B cell (primary cell): ENCODE data around the gene LMAN2.

Experiments used
- CTCF ChIP-seq: fragments of 200-600 bp; IDR thresholded peaks from one replicate; pipeline ENCODE4 v1.8.0; 2022; ENCODE audit warnings: antibody characterized with exemption, mild to moderate bottlenecking
- EZH2 ChIP-seq: IDR thresholded peaks from 2 replicates; pipeline ENCODE4 v1.6.1; 2012; ENCODE audit warnings: borderline replicate concordance, low read depth, mild to moderate bottlenecking, moderate library complexity, low read length; ENCODE audit not compliant: insufficient read depth, poor library complexity, severe bottlenecking

DNA sequence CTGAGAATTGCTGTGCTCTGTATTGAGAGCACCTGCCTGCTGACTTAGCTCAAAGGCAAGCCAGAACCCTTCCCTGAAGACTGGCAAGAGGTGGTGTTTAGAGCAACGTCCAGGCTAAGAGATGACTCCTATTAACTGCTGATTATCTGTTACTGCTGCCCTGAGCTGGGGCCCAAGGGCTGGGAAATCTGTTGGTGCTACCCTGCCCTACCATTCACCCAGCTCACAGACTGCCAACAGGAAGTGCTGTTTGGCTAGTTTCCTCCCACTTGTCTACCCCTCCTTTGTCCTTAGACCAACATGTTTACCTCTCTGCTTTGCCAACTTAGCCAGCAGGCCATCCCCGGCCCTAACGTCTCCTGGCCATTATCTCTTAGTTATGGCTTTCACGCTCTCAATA, 54.9 kb downstream of the LMAN2 start:
- TF ChIP-seq CTCF, result no peak
- TF ChIP-seq EZH2, result no peak
